ENCODE measurements around the gene SFTPB.

DNA sequence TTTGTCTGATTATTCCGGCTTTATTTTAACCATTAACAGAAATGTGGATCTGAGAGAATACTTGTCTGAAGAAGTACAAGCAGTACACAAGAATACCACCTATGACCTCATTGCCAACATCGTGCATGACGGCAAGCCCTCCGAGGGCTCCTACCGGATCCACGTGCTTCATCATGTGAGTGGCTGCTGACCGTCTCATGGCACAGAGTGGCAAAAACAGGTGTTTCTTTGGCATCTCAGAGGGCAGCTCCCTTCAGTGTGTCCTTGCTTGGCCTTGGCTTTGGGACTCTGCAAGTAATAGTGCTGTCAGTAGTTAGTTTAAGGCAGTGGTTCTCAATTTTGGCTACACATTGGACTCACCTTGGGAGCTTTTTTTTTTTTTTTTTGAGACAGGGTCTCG lies 23.1 kb downstream of the SFTPB start:
- no peak for TF ChIP-seq EZH2 (IDR thresholded peaks at IDR 0.05)
- TF ChIP-seq, protein P1, sequence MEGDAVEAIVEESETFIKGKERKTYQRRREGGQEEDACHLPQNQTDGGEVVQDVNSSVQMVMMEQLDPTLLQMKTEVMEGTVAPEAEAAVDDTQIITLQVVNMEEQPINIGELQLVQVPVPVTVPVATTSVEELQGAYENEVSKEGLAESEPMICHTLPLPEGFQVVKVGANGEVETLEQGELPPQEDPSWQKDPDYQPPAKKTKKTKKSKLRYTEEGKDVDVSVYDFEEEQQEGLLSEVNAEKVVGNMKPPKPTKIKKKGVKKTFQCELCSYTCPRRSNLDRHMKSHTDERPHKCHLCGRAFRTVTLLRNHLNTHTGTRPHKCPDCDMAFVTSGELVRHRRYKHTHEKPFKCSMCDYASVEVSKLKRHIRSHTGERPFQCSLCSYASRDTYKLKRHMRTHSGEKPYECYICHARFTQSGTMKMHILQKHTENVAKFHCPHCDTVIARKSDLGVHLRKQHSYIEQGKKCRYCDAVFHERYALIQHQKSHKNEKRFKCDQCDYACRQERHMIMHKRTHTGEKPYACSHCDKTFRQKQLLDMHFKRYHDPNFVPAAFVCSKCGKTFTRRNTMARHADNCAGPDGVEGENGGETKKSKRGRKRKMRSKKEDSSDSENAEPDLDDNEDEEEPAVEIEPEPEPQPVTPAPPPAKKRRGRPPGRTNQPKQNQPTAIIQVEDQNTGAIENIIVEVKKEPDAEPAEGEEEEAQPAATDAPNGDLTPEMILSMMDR (IDR thresholded peaks at IDR 0.05): no peak
- TF ChIP-seq EZH2phosphoT487 (IDR thresholded peaks at IDR 0.05): no peak
